WTC11 (cell line): ENCODE data around the gene RHEB. TPM values are rescaled to one million over a fixed set of nuclear protein-coding genes. Genes with fewer than 3 reads are reported as not detected.

Source experiments
- ATAC-seq: fragments of 200-7000 bp; cut with Tn5 transposase; 2 replicates; pipeline ENCODE4 v1.10.0; 2021; ENCODE audit warnings: mild to moderate bottlenecking, moderate library complexity
- CTCF ChIA-PET: fragments of 300-600 bp; sonication (Branson Sonifier 250); formaldehyde crosslinking; loops from one replicate; lab custom pipeline; 2021; ENCODE audit warnings: antibody characterized with exemption; lab: Charles Lee
- POLR2A ChIA-PET: fragments of 350-600 bp; sonication (Branson Sonifier 250); formaldehyde crosslinking; loops from one replicate; lab custom pipeline; 2021; ENCODE audit warnings: antibody characterized with exemption; lab: Charles Lee
- DNase-seq: peaks from one replicate; pipeline ENCODE4 v3.0.0; 2021; ENCODE audit warnings: low spot score
- H3K27ac Mint-ChIP-seq: 2 replicates; pipeline ENCODE4 v1.8.0; 2021; ENCODE audit warnings: mixed read lengths
- H3K27me3 Mint-ChIP-seq: 2 replicates; pipeline ENCODE4 v1.8.0; 2021; ENCODE audit warnings: low read depth, mild to moderate bottlenecking, moderate library complexity, mixed read lengths
- H3K36me3 Mint-ChIP-seq: 2 replicates; pipeline ENCODE4 v1.8.0; 2021; ENCODE audit warnings: mixed read lengths
- H3K4me1 Mint-ChIP-seq: 2 replicates; pipeline ENCODE4 v1.8.0; 2022; ENCODE audit warnings: mixed read lengths
- H3K4me3 Mint-ChIP-seq: 2 replicates; pipeline ENCODE4 v1.8.0; 2021; ENCODE audit warnings: mild to moderate bottlenecking, moderate library complexity, mixed read lengths
- H3K9me3 Mint-ChIP-seq: 2 replicates; pipeline ENCODE4 v1.8.0; 2021; ENCODE audit warnings: mixed read lengths
- ATF1 ChIP-seq: sonication (generic); formaldehyde crosslinking; IDR thresholded peaks from 2 replicates; pipeline ENCODE4 v1.8.1; 2023; ENCODE audit warnings: mild to moderate bottlenecking, moderate library complexity, missing genetic modification reagents
- CREB1 ChIP-seq: sonication (generic); formaldehyde crosslinking; IDR thresholded peaks from 2 replicates; pipeline ENCODE4 v1.8.0; 2023; ENCODE audit warnings: mild to moderate bottlenecking, missing genetic modification reagents
- CREM ChIP-seq: sonication (generic); formaldehyde crosslinking; IDR thresholded peaks from 2 replicates; pipeline ENCODE4 v1.8.1; 2022; ENCODE audit warnings: mild to moderate bottlenecking, missing genetic modification reagents, moderate library complexity
- ETV6 ChIP-seq: sonication (generic); formaldehyde crosslinking; IDR thresholded peaks from 2 replicates; pipeline ENCODE4 v1.8.1; 2022; ENCODE audit warnings: mild to moderate bottlenecking, missing genetic modification reagents
- FOXP1 ChIP-seq: sonication (generic); formaldehyde crosslinking; IDR thresholded peaks from 2 replicates; pipeline ENCODE4 v1.8.0; 2022; ENCODE audit warnings: missing genetic modification reagents, mild to moderate bottlenecking, moderate library complexity, borderline replicate concordance
- MYBL2 ChIP-seq: sonication (generic); formaldehyde crosslinking; IDR thresholded peaks from 2 replicates; pipeline ENCODE4 v1.8.1; 2023; ENCODE audit warnings: mild to moderate bottlenecking, moderate library complexity, missing genetic modification reagents
- NFYB ChIP-seq: sonication (generic); formaldehyde crosslinking; conservative IDR thresholded peaks from 2 replicates; pipeline ENCODE4 v1.8.0; 2022; ENCODE audit warnings: low read depth, missing genetic modification reagents
- PRRX2 ChIP-seq: fragments of 250-450 bp; sonication (Bioruptor Pico); IDR thresholded peaks from 2 replicates; pipeline ENCODE4 v1.8.0; 2021; ENCODE audit warnings: mild to moderate bottlenecking
- RELA ChIP-seq: sonication (generic); formaldehyde crosslinking; IDR thresholded peaks from 2 replicates; pipeline ENCODE4 v1.8.1; 2022; ENCODE audit warnings: missing genetic modification reagents, mild to moderate bottlenecking, borderline replicate concordance
- SMAD4 ChIP-seq: sonication (generic); formaldehyde crosslinking; IDR thresholded peaks from 2 replicates; pipeline ENCODE4 v1.8.0; 2022; ENCODE audit warnings: mild to moderate bottlenecking, missing genetic modification reagents
- TCF7 ChIP-seq: sonication (generic); formaldehyde crosslinking; IDR thresholded peaks from 2 replicates; pipeline ENCODE4 v1.8.0; 2022; ENCODE audit warnings: mild to moderate bottlenecking, low read depth, missing genetic modification reagents, moderate library complexity
- ZNF219 ChIP-seq: sonication (generic); formaldehyde crosslinking; IDR thresholded peaks from 2 replicates; pipeline ENCODE4 v1.8.0; 2023; ENCODE audit warnings: missing genetic modification reagents, mild to moderate bottlenecking, borderline replicate concordance
- total RNA-seq: library from RNA; stranded (reverse); gene quantifications from 3 replicates; pipeline ENCODE4 v1.2.3, GENCODE V29; 2021
- TF ChIP-seq, protein P1 (sequence below): fragments of 250-450 bp; sonication (Bioruptor Pico); conservative IDR thresholded peaks from 2 replicates; pipeline ENCODE4 v1.9.0; 2021; ENCODE audit warnings: mild to moderate bottlenecking
- TF ChIP-seq, protein P2 (sequence below): sonication (generic); formaldehyde crosslinking; IDR thresholded peaks from 2 replicates; pipeline ENCODE4 v1.8.0; 2022; ENCODE audit warnings: mild to moderate bottlenecking, missing genetic modification reagents
- TF ChIP-seq, protein P3 (sequence below): fragments of 200-600 bp; IDR thresholded peaks from 2 replicates; pipeline ENCODE4 v1.8.0; 2022; ENCODE audit warnings: antibody characterized with exemption
- TF ChIP-seq, protein P4 (sequence below): sonication (generic); formaldehyde crosslinking; IDR thresholded peaks from 2 replicates; pipeline ENCODE4 v1.8.1; 2022; ENCODE audit warnings: missing genetic modification reagents, borderline replicate concordance
- TF ChIP-seq, protein P5 (sequence below): sonication (generic); formaldehyde crosslinking; IDR thresholded peaks from 2 replicates; pipeline ENCODE4 v1.8.0; 2023; ENCODE audit warnings: missing genetic modification reagents
- TF ChIP-seq, protein P6 (sequence below): sonication (generic); formaldehyde crosslinking; IDR thresholded peaks from 2 replicates; pipeline ENCODE4 v1.8.1; 2022; ENCODE audit warnings: mild to moderate bottlenecking, moderate library complexity, missing genetic modification reagents
- TF ChIP-seq, protein P7 (sequence below): sonication (generic); formaldehyde crosslinking; IDR thresholded peaks from 2 replicates; pipeline ENCODE4 v1.8.0; 2022; ENCODE audit warnings: mild to moderate bottlenecking, missing genetic modification reagents

RHEB gene
- total RNA-seq, 1 experiment from 2014 or later: 133 TPM

DNA sequence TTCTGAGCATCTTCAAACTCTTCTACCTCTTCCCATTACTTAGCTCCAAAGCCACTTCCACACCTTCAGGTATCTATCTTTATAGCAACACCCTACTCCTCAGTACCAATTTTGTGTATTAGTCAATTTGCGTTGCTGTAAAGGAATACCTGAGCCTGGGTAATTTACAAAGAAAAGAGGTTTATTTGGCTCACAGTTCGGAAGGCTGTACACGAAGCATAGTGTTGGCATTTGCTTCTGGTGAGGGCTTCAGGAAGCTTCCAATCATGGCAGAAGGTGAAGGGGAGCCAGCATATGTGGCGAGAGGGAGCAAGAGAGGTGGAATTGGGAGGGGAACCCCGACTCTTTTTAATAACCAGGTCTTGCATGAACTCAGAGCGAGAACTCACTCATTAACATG lies 62.2 kb downstream of the RHEB start:
- POLR2A ChIA-PET: no interaction called here

DNA sequence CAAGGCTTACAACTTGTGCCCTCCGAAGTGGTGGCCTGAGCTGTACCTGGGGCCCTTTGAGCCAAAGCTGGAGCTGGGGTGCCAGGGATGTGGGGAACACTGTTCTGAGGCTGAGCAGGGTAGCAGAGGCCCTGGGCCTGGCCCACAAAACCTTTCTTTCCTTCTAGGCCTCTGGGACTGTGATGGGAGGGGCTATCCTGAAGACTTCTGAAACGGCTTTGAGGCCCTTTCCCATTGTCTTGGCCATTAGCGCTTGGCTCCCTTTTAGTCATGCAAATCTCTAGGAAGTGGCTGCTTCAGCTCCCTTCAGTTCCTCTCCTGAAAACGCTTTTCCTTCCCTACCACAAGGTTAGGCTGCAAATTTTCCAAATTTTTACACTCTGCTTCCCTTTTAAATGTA lies 62.9 kb downstream of the RHEB start:
- ChIA-PET POLR2A (interaction anchor here (0.7 kb wide), 2 partner anchors 291 to 414 kb away, joined by 3 read pairs; no protein-coding TSS in a partner anchor), CTCF (interaction anchor here (0.6 to 2.7 kb wide), 7 partner anchors 8 to 303 kb away, joined by 3 to 14 read pairs (median 3); no protein-coding TSS in a partner anchor)
- TF ChIP-seq ETV6 (peak; percentile 76; the same call in 1 of the 2 replicates), ZNF219 (no peak)
- TF ChIP-seq, protein P1, sequence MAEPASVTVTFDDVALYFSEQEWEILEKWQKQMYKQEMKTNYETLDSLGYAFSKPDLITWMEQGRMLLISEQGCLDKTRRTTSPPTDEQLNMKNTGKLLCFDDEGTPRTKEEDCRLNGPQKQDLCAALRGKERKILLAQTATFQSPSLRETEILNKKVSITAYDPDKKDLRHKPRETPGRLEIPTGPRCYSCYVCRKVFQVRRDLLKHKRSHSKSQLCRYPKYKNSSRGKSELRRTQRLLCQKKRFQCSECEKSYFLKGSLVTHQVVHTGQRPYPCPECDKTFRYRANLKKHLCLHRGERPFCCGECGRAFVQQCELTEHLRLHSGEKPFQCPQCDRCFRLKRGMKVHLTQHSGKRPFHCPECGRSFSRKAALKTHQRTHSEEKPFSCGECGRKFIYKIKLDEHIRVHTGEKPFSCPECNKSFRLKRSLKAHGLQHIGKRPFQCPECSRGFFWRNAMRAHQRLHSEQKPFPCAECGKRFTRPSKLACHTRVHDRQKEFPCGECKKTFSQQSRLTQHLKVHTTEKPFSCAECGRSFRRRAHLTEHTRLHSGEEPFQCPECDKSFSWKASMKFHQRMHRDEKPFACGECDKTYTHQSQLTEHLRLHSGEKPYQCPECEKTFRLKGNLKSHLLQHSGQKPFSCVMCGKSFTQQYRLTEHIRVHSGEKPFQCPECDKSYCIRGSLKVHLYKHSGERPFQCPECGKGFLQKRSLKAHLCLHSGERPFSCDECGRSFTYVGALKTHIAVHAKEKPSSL: peak; percentile 66; the same call in 1 of the 2 replicates
- Mint-ChIP-seq H3K27ac (peak overlapping the region; percentile 97), H3K9me3 (peaks cover 12% of the 10 kb centered on the region), H3K4me1 (peaks cover 83% of the 10 kb centered on the region), H3K4me3 (peak overlapping the region; percentile 29; the same call in 1 of the 2 replicates), H3K27me3 (peaks cover 8% of the 10 kb centered on the region), H3K36me3 (peaks cover 18% of the 10 kb centered on the region)
- DNase-seq (peak; percentile 58), ATAC-seq (peak; percentile 76)

More for the DNA sequence above, 62.2 kb downstream of the RHEB start:
- Mint-ChIP-seq H3K4me3 (peak overlapping the region; percentile 29; the same call in 1 of the 2 replicates), H3K36me3 (peaks cover 25% of the 10 kb centered on the region), H3K27ac (peak overlapping the region; percentile 97)
- TF ChIP-seq, protein P2, sequence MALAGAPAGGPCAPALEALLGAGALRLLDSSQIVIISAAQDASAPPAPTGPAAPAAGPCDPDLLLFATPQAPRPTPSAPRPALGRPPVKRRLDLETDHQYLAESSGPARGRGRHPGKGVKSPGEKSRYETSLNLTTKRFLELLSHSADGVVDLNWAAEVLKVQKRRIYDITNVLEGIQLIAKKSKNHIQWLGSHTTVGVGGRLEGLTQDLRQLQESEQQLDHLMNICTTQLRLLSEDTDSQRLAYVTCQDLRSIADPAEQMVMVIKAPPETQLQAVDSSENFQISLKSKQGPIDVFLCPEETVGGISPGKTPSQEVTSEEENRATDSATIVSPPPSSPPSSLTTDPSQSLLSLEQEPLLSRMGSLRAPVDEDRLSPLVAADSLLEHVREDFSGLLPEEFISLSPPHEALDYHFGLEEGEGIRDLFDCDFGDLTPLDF (CRISPR knock-in tag): no peak
- TF ChIP-seq SMAD4 (CRISPR knock-in tag) (no peak), ATF1 (CRISPR knock-in tag) (no peak), CREM (no peak)
- TF ChIP-seq, protein P3, sequence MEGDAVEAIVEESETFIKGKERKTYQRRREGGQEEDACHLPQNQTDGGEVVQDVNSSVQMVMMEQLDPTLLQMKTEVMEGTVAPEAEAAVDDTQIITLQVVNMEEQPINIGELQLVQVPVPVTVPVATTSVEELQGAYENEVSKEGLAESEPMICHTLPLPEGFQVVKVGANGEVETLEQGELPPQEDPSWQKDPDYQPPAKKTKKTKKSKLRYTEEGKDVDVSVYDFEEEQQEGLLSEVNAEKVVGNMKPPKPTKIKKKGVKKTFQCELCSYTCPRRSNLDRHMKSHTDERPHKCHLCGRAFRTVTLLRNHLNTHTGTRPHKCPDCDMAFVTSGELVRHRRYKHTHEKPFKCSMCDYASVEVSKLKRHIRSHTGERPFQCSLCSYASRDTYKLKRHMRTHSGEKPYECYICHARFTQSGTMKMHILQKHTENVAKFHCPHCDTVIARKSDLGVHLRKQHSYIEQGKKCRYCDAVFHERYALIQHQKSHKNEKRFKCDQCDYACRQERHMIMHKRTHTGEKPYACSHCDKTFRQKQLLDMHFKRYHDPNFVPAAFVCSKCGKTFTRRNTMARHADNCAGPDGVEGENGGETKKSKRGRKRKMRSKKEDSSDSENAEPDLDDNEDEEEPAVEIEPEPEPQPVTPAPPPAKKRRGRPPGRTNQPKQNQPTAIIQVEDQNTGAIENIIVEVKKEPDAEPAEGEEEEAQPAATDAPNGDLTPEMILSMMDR: no peak
- TF ChIP-seq, all 79 proteins: peak for 0
- CTCF ChIA-PET: interaction anchor here (0.6 to 2.7 kb wide), 5 partner anchors 9 to 302 kb away, joined by 3 to 14 read pairs (median 4); no protein-coding TSS in a partner anchor
- ATAC-seq: no peak
- Mint-ChIP-seq H3K9me3 (peaks cover 18% of the 10 kb centered on the region), H3K27me3 (peaks cover 5% of the 10 kb centered on the region), H3K4me1 (peaks cover 85% of the 10 kb centered on the region)
- DNase-seq: no peak

DNA sequence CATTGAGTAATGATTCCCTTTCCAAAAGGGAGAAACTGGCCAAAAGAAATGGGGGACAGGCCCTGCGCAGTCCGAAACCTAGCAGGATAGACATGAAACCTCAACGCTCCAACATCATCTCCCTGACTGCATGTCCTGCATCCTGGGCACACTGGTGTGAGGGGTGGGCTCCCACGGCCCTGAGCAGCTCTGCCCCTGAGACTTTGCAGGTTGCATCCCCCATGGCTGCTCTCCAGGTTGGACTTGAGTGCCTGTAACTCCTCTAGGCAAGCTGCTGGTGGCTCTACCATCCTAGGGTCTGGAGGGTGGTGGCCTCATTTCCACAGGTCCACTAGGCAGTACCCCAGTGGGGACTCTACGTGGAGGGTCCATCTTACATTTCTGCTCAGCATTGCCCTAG lies 63.4 kb downstream of the RHEB start:
- Mint-ChIP-seq H3K36me3 (peaks cover 16% of the 10 kb centered on the region), H3K4me3 (no peak overlapping the region), H3K4me1 (peaks cover 79% of the 10 kb centered on the region), H3K27ac (peak overlapping the region; percentile 69), H3K27me3 (peaks cover 8% of the 10 kb centered on the region), H3K9me3 (peaks cover 12% of the 10 kb centered on the region)
- ATAC-seq (no peak), DNase-seq (no peak)
- POLR2A ChIA-PET: interaction anchor here (0.7 kb wide), 2 partner anchors 290 to 415 kb away, joined by 3 read pairs; no protein-coding TSS in a partner anchor
- CTCF ChIA-PET: interaction anchor here (0.6 to 2.7 kb wide), 5 partner anchors 8 to 303 kb away, joined by 3 to 14 read pairs (median 4); no protein-coding TSS in a partner anchor
- TF ChIP-seq, protein P4, sequence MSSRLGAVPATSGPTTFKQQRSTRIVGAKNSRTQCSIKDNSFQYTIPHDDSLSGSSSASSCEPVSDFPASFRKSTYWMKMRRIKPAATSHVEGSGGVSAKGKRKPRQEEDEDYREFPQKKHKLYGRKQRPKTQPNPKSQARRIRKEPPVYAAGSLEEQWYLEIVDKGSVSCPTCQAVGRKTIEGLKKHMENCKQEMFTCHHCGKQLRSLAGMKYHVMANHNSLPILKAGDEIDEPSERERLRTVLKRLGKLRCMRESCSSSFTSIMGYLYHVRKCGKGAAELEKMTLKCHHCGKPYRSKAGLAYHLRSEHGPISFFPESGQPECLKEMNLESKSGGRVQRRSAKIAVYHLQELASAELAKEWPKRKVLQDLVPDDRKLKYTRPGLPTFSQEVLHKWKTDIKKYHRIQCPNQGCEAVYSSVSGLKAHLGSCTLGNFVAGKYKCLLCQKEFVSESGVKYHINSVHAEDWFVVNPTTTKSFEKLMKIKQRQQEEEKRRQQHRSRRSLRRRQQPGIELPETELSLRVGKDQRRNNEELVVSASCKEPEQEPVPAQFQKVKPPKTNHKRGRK (CRISPR knock-in tag): no peak
- TF ChIP-seq TCF7 (CRISPR knock-in tag) (no peak), PRRX2 (CRISPR knock-in tag) (no peak), CREB1 (CRISPR knock-in tag) (no peak), MYBL2 (CRISPR knock-in tag) (no peak), CREM (no peak), RELA (CRISPR knock-in tag) (no peak), FOXP1 (CRISPR knock-in tag) (no peak), ZNF219 (no peak), NFYB (CRISPR knock-in tag) (no peak)
- TF ChIP-seq, protein P5, sequence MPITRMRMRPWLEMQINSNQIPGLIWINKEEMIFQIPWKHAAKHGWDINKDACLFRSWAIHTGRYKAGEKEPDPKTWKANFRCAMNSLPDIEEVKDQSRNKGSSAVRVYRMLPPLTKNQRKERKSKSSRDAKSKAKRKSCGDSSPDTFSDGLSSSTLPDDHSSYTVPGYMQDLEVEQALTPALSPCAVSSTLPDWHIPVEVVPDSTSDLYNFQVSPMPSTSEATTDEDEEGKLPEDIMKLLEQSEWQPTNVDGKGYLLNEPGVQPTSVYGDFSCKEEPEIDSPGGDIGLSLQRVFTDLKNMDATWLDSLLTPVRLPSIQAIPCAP (CRISPR knock-in tag): no peak
- TF ChIP-seq, protein P6, sequence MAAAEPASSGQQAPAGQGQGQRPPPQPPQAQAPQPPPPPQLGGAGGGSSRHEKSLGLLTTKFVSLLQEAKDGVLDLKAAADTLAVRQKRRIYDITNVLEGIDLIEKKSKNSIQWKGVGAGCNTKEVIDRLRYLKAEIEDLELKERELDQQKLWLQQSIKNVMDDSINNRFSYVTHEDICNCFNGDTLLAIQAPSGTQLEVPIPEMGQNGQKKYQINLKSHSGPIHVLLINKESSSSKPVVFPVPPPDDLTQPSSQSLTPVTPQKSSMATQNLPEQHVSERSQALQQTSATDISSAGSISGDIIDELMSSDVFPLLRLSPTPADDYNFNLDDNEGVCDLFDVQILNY: no peak
- TF ChIP-seq, protein P1: no peak
- TF ChIP-seq, protein P7, sequence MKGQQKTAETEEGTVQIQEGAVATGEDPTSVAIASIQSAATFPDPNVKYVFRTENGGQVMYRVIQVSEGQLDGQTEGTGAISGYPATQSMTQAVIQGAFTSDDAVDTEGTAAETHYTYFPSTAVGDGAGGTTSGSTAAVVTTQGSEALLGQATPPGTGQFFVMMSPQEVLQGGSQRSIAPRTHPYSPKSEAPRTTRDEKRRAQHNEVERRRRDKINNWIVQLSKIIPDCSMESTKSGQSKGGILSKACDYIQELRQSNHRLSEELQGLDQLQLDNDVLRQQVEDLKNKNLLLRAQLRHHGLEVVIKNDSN (CRISPR knock-in tag): no peak
